HG03280 (cell line): ENCODE results near the gene NUP93.

Experiments
- ATAC-seq: cut with Tn5 transposase; IDR thresholded peaks from one replicate; pipeline ENCODE4 v1.9.1; 2021; ENCODE audit warnings: mild to moderate bottlenecking, moderate library complexity; ENCODE audit not compliant: unreplicated experiment

Gene NUP93

GRCh38 chr16:56729735-56730662 lies at the start of gene NUP93:
NUP93 (plus strand) TSS chr16:56730129; CDS start chr16:56748248, 18,119 bp downstream.
- peak; percentile 93 for ATAC-seq

DNA sequence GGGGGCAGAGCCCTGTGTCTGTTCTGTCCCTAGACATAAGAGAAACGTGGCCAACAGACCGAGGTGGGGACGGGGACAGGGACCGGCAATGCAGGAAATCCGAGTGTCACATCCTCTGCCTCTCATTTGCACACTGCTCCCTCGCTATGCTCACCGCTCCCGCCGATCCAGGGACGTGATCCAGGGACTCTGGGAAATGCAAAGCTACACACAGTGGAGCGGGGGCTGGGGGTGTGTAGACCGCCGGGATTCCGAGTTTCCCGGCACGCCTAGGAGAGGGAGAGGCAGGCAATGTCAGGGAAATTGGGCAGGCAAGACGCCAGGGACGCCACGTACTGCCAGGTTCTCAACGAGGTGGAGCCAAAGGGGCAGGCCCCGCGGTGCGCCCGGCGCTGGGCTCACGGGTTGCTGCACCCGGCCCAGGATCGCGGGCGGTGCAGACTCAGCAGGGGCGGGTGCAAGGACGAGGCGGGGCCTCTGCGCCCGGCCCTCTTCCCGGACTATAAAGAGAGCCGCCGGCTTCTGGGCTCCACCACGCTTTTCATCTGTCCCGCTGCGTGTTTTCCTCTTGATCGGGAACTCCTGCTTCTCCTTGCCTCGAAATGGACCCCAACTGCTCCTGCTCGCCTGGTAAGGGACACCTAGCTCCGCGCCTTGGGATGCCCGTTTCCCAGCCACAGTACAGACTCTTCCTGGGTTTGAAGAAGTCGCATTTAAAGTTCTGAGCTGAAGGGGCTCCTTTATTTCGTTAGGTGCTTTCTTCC lies 47.8 kb upstream of the NUP93 start, which contains the start of gene MT1X:
TSS of gene MT1X (plus strand) at position 532 of the 764 bp plus-strand sequence. CDS start at position 603, 71 bp downstream.
- peak; percentile 99 for ATAC-seq

- ATAC-seq = peak; percentile 6
These were observed 47.1 kb upstream of the NUP93 start for GRCh38 chr16:56682703-56683397.

GRCh38 chr16:56683424-56684172 lies 46.3 kb upstream of the NUP93 start:
- ATAC-seq = no peak

DNA sequence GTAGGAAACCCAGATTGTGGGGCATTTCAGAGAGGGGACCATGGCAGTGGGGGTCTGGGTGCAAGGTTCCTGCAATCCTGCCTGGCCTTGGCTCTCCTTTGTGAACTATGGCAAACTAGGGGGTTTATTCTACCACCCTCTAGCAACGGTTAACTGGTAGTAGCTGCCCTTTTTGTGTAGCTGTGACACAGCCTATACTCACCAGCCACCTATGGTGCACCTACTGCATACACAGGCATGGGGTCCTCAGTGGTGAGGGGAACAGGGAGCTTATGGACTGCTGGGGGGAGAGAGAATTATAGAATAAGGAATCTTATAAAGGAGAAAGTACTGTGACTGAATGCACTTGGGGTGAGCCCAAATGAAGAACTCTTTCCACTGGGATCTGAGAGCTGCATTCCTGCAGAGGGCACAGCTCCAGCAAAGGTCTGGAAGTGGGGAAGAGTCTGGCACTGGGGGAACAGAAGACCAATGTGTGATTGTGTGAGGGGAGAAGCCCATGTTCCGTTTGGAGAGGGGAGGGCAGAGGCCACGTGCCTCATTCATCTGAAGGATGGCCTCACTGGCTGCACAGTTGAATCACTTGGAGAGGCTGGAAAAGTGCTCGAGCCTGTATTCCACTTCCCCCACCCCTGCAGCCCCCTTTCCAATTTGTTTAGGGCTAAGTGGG lies 45.5 kb upstream of the NUP93 start:
- no peak for ATAC-seq

GRCh38 chr16:56684926-56685590 lies 44.9 kb upstream of the NUP93 start:
- no peak for ATAC-seq

GRCh38 chr16:56686758-56687157 lies 43.2 kb upstream of the NUP93 start:
- ATAC-seq = no peak

DNA sequence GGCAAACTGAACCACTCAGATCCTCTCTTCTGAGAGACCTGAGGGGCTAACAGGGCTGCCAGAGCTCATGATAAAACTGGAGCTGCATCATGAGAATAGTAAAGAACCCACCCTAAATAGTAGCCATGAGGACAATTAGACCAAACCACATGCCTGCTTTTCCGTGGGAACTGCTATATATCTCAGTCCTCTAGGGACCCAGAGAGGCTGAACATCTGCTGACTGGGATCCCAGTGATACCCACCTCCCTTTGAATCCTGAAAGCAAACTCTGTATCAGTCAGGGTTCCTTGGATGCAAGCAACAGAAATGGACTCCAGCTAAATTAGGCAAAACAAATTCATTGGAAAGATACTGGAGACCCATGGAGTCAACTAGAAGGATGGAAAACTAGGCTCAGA lies 41.2 kb upstream of the NUP93 start:
- ATAC-seq = no peak

DNA sequence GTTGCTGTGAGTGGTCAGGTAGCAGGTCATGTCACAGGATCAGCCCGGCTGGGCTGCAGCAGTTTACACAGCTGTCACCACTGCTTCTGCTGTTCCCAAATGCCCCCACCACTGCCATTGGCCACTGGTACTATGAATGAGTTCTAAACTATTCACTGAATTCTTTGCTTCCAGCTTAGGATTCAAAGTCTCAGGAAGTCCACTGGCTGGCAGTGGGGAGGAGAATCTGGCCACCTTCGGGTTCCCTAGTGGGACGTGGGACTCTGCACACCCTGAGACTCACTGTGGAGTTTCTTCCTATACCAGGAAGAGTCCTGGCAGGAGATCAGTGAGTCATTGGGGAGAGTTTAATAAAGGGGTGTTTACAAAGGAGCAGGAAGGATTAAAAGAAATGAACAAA lies 40.8 kb upstream of the NUP93 start:
- no peak for ATAC-seq

DNA sequence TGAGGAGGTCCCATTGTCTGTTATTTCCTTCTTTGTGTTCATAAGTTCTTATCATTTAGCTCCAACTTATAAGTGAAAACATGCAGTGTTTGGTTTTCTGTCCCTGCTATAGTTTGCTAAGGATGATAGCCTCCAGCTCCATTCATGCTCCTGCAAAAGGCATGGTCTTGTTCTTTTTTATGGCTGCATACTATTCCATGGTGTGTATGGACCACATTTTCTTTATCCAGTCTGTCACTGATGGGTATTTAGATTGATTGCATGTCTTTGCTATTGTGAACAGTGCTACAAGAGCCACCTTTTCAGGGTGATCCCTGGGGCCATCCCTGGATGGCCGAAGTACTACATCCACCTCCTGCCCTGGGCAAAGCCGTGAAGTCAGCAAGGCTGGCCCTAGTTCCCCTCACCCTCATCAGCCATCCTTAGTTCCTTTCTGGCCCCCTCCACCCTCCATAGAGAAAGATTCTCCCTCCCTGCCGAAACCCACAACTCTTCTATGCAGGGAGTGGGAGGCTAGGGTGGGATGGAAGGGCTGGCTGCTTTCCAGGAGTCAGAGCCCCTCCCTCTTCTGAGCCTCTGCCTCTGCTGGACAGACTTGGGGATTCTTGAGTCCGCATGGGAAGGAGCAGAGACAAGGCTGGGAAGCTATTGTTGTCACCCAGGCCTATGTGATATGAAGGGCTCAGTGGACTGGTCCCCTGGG lies 39.4 kb upstream of the NUP93 start:
- ATAC-seq = no peak

DNA sequence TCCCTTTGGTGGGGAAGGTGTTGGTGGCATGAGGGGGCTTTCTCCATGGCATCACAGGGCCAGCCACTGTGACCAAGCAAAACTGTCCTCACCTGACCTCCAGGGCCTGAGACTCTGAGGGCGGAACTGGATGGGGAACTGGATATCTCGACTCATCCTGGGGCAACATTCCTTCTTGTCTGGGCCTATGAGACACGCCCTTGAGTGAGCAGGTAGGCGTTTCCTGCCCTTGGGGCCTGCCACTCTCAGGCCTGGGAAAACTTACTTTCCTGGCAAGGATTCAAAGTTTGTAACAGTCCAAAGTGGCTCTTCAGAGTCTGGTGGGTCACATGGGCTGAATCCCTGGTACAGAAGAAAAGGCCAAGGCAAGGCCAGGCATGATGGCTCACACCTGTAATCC lies 38.0 kb upstream of the NUP93 start:
- no peak for ATAC-seq

- ATAC-seq = no peak
These were observed 34.7 kb upstream of the NUP93 start for GRCh38 chr16:56695246-56695645.

GRCh38 chr16:56697456-56698155 lies 32.3 kb upstream of the NUP93 start:
- no peak for ATAC-seq

DNA sequence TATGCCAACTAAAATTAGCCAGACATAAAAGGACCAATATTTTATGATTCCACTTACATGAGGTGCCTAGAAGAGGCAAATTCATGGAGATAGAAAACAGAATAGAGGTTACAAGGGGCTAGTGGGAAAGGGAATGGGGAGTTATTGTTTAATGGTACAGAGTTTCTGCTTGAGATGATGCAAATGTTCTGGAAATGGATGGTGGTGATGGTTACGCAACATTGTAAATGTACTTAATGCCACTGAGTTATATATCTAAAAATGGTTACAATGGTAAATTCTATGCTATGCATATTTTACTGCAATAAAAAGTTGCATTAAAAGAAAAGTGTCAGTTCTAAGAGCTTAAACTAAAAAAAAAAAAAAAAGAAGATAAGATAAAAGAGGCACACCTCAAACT lies 29.7 kb upstream of the NUP93 start:
- ATAC-seq = no peak

- no peak for ATAC-seq
These were observed 29.3 kb upstream of the NUP93 start for GRCh38 chr16:56700631-56701030.

DNA sequence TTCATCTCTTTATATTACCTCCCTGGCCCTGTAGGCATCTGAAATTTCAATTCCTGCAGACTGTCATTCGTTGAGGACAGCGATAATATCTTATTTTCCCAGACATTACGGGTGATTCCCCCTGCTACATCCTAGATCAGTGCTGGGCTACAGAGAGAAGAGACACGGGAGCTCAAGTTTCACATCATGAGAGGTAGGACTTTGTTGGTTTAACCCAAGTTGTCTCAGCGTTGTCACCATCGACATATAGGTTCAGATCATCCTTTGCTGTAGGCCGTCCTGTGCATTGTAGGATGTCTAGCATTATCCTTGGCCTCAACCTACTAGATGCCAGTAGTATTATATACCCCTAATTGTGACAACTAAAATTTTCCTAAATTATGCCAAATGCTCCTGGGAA lies 28.4 kb upstream of the NUP93 start:
- no peak for ATAC-seq

- ATAC-seq = no peak
These were observed 27.1 kb upstream of the NUP93 start for GRCh38 chr16:56702836-56703235.
